Fibroblast of lung (primary cell): ENCODE results near the gene NGF. TPM values are rescaled to one million over a fixed set of nuclear protein-coding genes. Genes with fewer than 3 reads are reported as not detected.

Source experiments
- DNase-seq, 2 donors: peaks; one replicate each; pipeline versions ENCODE4 v3.0.0 to v3.0.0-alpha.2; 2010; ENCODE audit warnings: low read depth in 2 of 2
- H2AFZ ChIP-seq: 2 replicates; pipeline ENCODE4 v1.5.1; 2012; ENCODE audit warnings: low read length, control low read depth, inconsistent platforms
- H3K27ac ChIP-seq: 2 replicates; pipeline ENCODE4 v1.5.1; 2011; ENCODE audit warnings: low read length, control low read depth; ENCODE audit not compliant: insufficient read depth
- H3K27me3 ChIP-seq: 2 replicates; pipeline ENCODE4 v1.5.1; 2011; ENCODE audit warnings: mild to moderate bottlenecking, low read length; ENCODE audit not compliant: control insufficient read depth, insufficient read depth
- H3K36me3 ChIP-seq: 2 replicates; pipeline ENCODE4 v1.5.1; 2011; ENCODE audit warnings: low read length; ENCODE audit not compliant: control insufficient read depth, insufficient read depth
- H3K4me1 ChIP-seq: 2 replicates; pipeline ENCODE4 v1.5.1; 2011; ENCODE audit warnings: low read length; ENCODE audit not compliant: control insufficient read depth, insufficient read depth; ENCODE audit errors: extremely low read depth
- H3K4me2 ChIP-seq: 2 replicates; pipeline ENCODE4 v1.5.1; 2011; ENCODE audit warnings: low read length, control low read depth; ENCODE audit not compliant: insufficient read depth; ENCODE audit errors: extremely low read depth
- H3K4me3 ChIP-seq, 4 experiments: fragments of 200-600 bp in 1 of 4; sonication (generic) in 1 of 4; replicated peaks in 1 of 4; 2 replicates each; pipeline ENCODE4 v1.5.1; 2011 to 2016; ENCODE audit warnings: low read length in 4 of 4, low read depth in 3 of 4, mild to moderate bottlenecking in 3 of 4, control low read depth in 2 of 4, inconsistent platforms in 1 of 4, mixed read lengths in 1 of 4; ENCODE audit not compliant: insufficient read depth in 1 of 4; ENCODE audit errors: control extremely low read depth in 1 of 4
- H3K79me2 ChIP-seq: 2 replicates; pipeline ENCODE4 v1.5.1; 2012; ENCODE audit warnings: mild to moderate bottlenecking, low read length, inconsistent platforms; ENCODE audit not compliant: control insufficient read depth, insufficient read depth
- H3K9ac ChIP-seq: 2 replicates; pipeline ENCODE4 v1.5.1; 2011; ENCODE audit warnings: mild to moderate bottlenecking, low read length, control low read depth; ENCODE audit not compliant: insufficient read depth
- H3K9me3 ChIP-seq: 2 replicates; pipeline ENCODE4 v1.5.1; 2012; ENCODE audit warnings: low read depth, low read length; ENCODE audit not compliant: control insufficient read depth, insufficient read depth
- H4K20me1 ChIP-seq: 2 replicates; pipeline ENCODE4 v1.5.1; 2011; ENCODE audit warnings: low read length; ENCODE audit not compliant: control insufficient read depth, insufficient read depth; ENCODE audit errors: extremely low read depth
- EZH2 ChIP-seq: IDR thresholded peaks from 2 replicates; pipeline ENCODE4 v1.5.1; 2012; ENCODE audit warnings: low read length, control low read depth, mild to moderate bottlenecking; ENCODE audit errors: missing control alignments
- polyA plus RNA-seq, 2 donors: library from polyadenylated mRNA; depleted of rRNA in 1 of 2; stranded (reverse) in 1 of 2; unstranded in 1 of 2; fragments of >200 nt; gene quantifications; 2 replicates each; pipeline ENCODE4 v1.2.1, GENCODE V29; 2011 to 2012; ENCODE audit warnings: missing spikeins in 1 of 2
- total RNA-seq: library from RNA; depleted of rRNA; stranded (reverse); fragments of >200 nt; gene quantifications from 2 replicates; pipeline ENCODE4 v1.2.1, GENCODE V29; 2014
- TF ChIP-seq, protein P1 (sequence below), 2 donors: IDR thresholded peaks in 1 of 2; conservative IDR thresholded peaks in 1 of 2; 1 replicate in 1 of 2; 2 replicates in 1 of 2; pipeline ENCODE4 v1.5.1; 2011 to 2012; ENCODE audit warnings: low read length in 2 of 2, control low read depth in 1 of 2, inconsistent platforms in 1 of 2, low read depth in 1 of 2, mild to moderate bottlenecking in 1 of 2

NGF gene
- total and polyA plus RNA-seq, 2 donors (not counting 1 experiment from before 2014, with no cell fraction given) = 4.0 to 17.6 TPM

DNA sequence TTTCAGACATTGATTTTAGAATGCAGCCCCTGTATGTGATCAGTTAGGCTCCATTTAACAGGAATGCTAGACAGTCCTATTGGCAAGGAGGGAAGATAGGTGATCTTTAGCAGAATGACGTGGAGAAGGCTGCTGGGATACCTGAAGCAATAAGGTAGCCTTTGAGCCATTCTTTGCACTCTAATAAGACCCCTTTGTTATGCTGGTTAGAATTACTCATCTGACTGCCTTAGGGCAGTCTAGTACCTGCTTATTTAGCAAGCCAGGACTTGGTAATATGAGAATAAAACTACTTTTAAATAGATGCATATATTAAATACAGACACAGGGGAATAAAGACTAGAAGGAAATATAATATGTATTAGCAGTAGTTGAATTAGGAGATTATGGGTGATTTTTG, 29.1 kb downstream of the NGF start:
- no peak for TF ChIP-seq EZH2
- TF ChIP-seq, protein P1, sequence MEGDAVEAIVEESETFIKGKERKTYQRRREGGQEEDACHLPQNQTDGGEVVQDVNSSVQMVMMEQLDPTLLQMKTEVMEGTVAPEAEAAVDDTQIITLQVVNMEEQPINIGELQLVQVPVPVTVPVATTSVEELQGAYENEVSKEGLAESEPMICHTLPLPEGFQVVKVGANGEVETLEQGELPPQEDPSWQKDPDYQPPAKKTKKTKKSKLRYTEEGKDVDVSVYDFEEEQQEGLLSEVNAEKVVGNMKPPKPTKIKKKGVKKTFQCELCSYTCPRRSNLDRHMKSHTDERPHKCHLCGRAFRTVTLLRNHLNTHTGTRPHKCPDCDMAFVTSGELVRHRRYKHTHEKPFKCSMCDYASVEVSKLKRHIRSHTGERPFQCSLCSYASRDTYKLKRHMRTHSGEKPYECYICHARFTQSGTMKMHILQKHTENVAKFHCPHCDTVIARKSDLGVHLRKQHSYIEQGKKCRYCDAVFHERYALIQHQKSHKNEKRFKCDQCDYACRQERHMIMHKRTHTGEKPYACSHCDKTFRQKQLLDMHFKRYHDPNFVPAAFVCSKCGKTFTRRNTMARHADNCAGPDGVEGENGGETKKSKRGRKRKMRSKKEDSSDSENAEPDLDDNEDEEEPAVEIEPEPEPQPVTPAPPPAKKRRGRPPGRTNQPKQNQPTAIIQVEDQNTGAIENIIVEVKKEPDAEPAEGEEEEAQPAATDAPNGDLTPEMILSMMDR (conservative IDR thresholded peaks at IDR 0.05 in 1 of 2, IDR thresholded peaks at IDR 0.05 in 1 of 2; ENCODE audit: low read depth in 1 of 2, low read length in 2 of 2) = no peak
- H3K4me1 ChIP-seq = peaks cover 3% of the 10 kb centered on the region
- H3K4me3 ChIP-seq = no peak overlapping the region
- H3K4me2 ChIP-seq = no peak overlapping the region
- H3K27ac ChIP-seq = no peak overlapping the region
- H3K9me3 ChIP-seq = no peaks in the 10 kb centered on the region
- no peaks in the 10 kb centered on the region for H4K20me1 ChIP-seq
- H2AFZ ChIP-seq = no peak overlapping the region
- H3K9ac ChIP-seq = no peak overlapping the region
- no peak for DNase-seq
- no peaks in the 10 kb centered on the region for H3K27me3 ChIP-seq
- H3K79me2 ChIP-seq = peaks cover under 1% of the 10 kb centered on the region
- H3K36me3 ChIP-seq = no peaks in the 10 kb centered on the region

DNA sequence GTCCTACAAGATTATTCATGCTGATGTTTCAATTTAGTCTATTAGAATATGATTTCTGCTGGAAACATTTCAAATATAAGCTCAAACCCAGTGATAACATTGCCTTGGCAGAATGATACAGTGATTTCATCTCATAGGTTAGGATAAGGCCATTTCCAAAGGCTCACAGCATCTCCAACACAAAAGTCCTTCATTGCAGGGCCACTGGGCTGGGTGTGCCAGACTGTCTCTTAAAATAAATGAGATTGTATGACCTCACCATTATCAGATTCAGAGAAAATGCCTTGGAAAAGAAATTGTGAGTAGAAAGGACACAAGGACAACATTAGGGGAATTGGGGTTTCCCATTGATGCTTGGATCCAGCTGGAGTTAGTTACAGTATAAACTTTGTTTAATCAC, 30.4 kb downstream of the NGF start:
- no peak for DNase-seq
- no peaks in the 10 kb centered on the region for H3K79me2 ChIP-seq

DNA sequence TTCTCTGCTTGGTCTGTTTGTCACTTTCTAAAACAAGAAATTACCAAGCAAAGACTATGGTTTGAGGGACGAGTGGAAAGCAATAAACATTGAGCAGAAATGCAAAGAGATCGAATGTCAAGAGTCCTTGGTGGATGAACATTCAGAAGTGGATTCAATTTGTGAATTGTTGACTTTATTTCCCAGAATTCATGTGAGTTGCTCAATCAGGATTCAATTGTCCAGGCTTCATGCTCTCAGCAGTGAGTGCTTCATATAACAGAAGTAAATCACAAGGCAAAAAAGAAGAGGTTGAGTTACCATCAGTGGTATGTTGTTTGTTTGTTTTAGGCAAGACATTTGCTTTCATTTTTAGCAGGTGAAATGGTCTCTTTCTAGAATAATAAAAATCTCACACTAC, 31.9 kb downstream of the NGF start:
- TF ChIP-seq EZH2 = no peak
- TF ChIP-seq, protein P1 (conservative IDR thresholded peaks at IDR 0.05 in 1 of 2, IDR thresholded peaks at IDR 0.05 in 1 of 2; ENCODE audit: low read depth in 1 of 2, low read length in 2 of 2) = no peak
- Histone ChIP-seq H3K4me2 (no peak overlapping the region), H3K36me3 (no peaks in the 10 kb centered on the region), H4K20me1 (no peaks in the 10 kb centered on the region), H3K9ac (no peak overlapping the region), H3K27me3 (no peaks in the 10 kb centered on the region), H3K27ac (no peak overlapping the region), H2AFZ (no peak overlapping the region), H3K79me2 (peaks cover 1% of the 10 kb centered on the region), H3K4me3 (no peak overlapping the region), H3K9me3 (no peaks in the 10 kb centered on the region), H3K4me1 (peaks cover 10% of the 10 kb centered on the region)
- no peak for DNase-seq

More for the DNA sequence above, 30.4 kb downstream of the NGF start:
- no peaks in the 10 kb centered on the region for H3K9me3 ChIP-seq
- no peak overlapping the region for H3K4me2 ChIP-seq
- no peak overlapping the region for H3K9ac ChIP-seq
- peaks cover 4% of the 10 kb centered on the region for H3K4me1 ChIP-seq
- no peak overlapping the region for H2AFZ ChIP-seq
- H3K27ac ChIP-seq = no peak overlapping the region
- TF ChIP-seq, protein P1 (conservative IDR thresholded peaks at IDR 0.05 in 1 of 2, IDR thresholded peaks at IDR 0.05 in 1 of 2; ENCODE audit: low read depth in 1 of 2, low read length in 2 of 2) = no peak
- TF ChIP-seq EZH2 = no peak
- no peaks in the 10 kb centered on the region for H3K36me3 ChIP-seq
- H3K27me3 ChIP-seq = no peaks in the 10 kb centered on the region
- no peak overlapping the region for H3K4me3 ChIP-seq
- no peaks in the 10 kb centered on the region for H4K20me1 ChIP-seq
